COLO829 (cell line): Measurements from ENCODE around the gene TP73.

ENCODE experiments used
- DNase-seq: peaks from one replicate; pipeline ENCODE4 v3.0.0; 2012; ENCODE audit warnings: low spot score

TP73 gene

DNA sequence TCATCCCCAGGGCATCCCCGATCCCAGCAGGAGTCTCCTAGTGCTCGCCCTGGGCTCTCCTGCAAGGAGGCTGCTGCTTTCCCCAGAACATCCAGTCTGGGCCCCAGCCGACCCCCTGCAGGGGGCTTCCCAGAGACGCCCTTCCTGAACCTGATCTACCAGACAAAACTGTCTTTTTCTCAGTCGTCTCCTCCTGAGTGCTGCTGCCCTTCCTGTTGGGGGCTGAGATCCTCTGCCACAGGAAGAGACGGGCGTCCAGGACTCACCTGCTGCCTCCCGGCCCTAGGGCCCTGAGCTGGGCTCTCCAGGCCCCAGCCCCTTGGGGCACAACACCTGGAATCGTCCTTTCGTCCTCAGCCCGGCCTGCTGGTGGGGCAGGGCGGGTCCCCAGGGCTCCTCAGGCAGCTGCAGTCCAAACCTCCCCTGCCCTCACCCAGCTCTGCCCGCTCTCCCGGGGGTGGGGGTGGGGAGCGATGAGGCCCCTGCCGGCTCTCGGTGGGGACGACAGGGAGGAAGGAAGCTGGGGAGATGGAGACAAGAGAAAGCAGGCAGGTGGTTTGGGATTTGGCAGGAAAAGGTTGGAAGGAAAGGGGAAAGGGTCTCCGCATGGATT is 36.9 kb downstream of the TP73 start:
- no peak for DNase-seq

DNA sequence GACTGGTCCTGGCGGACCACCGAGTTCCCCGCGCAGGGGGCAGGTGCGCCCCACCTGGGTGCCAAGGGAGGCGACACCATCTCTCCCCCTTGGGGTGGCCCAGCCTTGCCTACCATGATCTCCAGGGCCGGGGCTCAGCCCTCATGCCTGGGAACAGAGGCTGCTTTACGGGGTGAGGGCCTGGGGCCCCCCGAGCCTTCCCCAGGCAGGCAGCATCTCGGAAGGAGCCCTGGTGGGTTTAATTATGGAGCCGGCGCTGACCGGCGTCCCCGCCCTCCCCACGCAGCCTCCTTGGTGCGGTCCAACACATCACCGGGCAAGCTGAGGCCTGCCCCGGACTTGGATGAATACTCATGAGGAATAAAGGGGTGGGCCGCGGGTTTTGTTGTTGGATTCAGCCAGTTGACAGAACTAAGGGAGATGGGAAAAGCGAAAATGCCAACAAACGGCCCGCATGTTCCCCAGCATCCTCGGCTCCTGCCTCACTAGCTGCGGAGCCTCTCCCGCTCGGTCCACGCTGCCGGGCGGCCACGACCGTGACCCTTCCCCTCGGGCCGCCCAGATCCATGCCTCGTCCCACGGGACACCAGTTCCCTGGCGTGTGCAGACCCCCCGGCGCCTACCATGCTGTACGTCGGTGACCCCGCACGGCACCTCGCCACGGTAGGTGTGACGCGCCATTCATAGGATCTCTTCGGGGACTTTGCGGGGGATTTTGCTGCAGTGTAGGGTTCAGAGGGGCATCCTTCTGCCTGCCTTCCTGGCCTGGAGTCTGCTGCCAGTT is 38.2 kb downstream of the TP73 start:
- no peak for DNase-seq

DNA sequence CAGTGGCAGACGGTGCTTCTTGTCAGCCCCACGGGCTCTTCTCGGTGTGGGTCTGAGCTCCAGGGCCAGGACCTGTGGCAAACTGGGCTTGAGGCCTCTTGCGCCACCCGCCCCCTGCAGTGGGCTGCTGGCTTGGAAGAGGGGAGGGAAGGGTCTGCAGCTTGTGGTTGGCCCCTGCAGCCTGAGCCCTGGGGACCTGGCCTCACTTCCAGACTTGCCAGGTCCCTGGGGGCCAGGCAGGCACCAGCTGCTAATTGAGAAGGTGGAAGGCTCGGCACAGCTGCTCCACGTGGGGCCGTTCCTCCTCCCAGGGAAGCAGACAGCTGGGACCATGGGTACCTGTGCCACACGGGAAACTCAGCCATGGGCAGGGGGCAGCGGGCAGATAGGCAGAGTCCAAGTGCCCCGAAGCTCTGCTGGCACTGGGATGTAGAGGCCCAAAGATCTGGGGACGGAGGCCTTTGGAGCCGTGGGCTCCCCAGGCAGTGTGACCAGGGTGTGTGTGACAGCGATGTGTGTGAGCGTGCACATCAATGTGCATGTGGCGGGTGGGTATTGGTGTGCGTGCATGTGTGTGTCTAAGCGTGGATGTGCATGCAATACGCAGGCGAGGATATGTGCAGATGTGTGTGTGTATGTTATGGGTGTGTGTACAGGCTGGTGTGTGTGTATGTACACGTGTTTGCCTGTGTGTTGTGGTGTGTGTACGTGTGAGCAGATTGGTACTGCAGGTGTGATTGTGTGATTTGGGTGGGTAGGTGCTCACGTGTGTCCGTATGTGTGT is 39.3 kb downstream of the TP73 start:
- DNase-seq, result no peak

DNA sequence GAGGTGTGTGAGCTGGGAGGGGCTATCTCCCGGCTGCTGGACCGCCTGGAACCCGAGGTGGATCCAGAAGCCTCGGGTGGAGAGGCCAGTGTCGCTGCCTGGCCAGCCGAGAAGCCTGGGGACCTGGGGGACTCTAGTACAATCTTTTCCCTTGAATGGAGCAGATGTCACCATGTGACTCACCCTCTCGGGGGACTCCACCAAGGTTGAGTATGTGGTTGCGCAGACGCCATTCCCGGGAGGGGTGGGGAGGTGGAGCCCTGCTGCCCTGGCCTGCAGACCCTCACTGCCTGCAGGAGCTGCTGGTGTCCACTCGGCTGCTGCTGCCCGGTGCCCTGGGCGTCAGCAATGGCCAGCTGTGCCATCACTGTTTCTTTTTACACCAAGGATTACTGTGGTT is 40.3 kb downstream of the TP73 start:
- no peak for DNase-seq

- no peak for DNase-seq
Observed at GRCh38 chr1:3693321-3693720, 41.0 kb downstream of the TP73 start.

DNA sequence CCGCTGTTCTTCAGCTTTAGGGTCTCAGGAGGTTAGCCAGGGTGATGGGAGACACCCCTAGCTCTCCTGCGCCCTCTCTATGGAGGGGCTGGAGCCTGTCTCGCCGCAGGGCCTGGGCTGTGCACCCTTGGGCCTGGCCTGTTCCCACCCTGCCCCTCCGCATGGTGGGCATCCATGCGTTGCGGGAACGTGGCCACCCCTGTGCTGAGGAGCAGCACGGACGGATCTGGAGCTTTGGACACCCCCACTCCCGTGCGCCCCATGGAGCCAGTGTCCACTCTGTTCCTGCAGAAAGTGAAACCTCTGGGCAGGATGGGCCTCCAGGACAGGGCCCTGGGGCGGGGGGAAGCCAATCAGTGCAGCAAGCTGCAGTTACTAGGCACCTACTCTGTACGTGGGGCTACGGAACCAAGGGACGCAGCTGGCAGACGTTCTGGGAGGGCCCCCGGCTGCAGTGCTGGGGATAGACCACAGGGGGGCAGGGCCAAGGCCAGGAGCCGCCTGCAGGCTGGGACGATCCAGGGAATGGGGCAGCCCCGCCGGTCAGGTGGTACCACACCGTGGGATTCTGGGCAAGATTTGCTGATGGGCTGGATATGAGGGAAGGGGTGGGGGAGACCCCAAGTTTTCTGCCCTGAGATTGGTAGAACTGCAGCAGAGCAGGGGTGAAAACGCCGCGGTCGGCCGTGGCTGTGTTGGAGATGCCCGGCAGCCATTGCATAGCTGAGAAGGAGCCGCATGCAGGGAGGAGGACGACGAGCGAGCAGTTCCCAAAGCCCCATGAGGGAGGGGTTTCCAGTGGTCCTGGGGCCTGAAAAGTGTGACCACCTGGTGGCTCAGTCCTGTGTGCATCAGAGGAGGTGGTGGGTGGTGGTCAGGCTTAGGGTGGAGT is 43.3 kb downstream of the TP73 start:
- DNase-seq, result peak; percentile 4

GRCh38 chr1:3696689-3697088 is 44.4 kb downstream of the TP73 start:
- no peak for DNase-seq

DNA sequence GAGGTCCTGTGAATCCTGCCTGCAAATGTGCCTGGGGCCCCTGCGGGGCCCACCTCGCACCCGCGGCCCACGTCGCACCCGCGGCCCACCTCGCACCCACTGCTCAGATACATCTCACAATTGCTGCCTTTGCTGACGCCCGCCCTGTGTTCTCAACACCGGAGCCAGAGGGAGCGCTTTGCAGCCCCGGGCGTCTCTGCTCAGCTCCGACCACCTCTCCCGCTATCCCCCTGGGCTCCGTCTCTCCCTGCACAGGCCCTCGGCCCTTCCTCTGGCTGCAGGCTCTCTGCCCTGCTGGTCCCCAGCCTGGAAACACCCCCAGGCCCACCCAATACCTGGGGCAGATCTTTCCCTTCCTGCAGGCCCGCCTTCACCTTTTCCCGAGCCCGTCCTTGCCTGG is 44.8 kb downstream of the TP73 start:
- no peak for DNase-seq

GRCh38 chr1:3697810-3698209 is 45.5 kb downstream of the TP73 start:
- no peak for DNase-seq

- no peak for DNase-seq
Observed at GRCh38 chr1:3698660-3699408, 46.5 kb downstream of the TP73 start.

DNA sequence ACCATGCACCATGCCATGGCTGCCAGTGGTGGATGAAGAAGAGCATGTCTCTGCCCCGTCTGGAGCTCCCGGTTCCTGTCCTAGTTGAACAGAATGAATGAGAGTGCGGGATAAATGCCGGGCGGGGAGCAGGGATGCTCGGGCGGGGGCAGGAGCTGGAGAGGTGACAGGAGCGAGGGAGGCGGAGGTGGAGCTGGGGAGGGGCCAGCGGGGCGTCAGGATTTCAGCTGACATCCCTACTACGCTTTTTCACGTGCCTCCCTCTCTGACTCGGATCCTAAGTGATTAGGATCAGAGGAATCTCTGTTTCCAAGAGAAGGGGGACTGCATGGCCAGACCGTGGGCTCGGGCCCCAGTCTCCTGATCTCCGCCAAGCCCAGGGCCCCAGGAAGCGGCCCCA is 47.3 kb downstream of the TP73 start:
- DNase-seq, result no peak

- DNase-seq, result no peak
Observed at GRCh38 chr1:3700631-3701030, 48.3 kb downstream of the TP73 start.

- no peak for DNase-seq
Observed at GRCh38 chr1:3702528-3702927, 50.2 kb downstream of the TP73 start.

DNA sequence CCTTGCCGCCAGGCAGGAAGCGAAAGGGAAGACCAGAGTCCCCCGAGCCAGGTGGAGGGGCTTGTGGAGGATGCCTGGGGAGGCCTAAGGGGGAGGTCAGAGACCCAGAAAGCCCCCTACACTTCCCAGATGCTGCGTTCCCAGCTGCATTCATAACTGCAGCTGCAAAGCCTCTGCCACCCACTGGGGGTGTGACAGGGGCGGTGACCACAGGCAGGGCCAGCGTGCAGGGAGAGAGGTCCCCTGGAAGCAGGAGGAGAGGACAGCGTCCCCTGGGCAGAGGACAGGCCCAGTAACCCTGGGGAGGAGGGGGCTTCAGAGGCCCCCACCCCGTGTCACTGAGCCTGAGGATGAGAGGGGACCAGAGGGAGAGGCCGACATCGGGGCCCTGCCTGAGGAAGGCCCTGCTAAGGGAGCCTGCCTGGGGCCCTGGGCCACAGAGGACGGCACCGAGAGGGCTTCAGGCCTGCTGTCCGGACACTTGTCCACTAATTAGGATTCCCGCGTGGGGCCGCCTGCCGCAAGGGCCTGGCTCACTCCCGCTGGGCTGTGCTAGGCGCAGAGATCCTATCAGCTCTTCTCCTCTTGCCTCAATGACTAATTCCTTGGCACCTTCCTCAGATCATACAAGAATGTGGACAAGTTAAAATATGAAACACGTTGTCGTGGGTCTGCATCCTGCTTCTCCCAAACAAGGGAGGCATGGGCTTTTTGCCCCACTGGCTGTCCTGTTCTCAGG is 50.8 kb downstream of the TP73 start:
- DNase-seq, result no peak

DNA sequence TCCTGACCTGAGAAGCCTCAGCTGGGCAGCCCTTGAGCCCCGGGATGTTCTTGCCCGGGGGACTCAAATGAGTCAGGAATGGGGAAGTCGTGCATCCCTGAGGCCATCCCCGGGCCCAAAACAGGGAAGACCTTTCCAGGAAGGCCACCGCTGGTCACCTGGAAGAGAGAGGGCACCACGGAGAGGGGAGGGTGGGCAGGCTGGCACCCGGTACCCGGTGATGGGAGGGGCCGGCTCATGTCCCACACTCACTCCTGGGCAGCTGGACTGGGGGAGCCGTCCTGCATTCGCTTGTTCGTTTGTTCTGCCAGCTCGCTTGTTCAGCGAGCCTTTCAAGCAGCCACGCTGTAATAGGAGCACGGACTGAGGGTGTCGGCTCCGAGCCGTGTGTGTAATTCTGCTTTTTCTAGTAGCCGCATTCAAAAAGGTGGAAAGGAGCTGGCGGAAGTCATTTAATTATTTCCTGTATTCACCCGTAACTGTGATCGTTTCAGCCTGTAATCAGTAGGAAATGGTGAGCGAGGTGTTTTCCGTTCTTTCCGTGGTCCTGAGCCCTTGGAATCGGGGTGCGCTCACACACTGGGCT is 51.6 kb downstream of the TP73 start:
- DNase-seq, result no peak

DNA sequence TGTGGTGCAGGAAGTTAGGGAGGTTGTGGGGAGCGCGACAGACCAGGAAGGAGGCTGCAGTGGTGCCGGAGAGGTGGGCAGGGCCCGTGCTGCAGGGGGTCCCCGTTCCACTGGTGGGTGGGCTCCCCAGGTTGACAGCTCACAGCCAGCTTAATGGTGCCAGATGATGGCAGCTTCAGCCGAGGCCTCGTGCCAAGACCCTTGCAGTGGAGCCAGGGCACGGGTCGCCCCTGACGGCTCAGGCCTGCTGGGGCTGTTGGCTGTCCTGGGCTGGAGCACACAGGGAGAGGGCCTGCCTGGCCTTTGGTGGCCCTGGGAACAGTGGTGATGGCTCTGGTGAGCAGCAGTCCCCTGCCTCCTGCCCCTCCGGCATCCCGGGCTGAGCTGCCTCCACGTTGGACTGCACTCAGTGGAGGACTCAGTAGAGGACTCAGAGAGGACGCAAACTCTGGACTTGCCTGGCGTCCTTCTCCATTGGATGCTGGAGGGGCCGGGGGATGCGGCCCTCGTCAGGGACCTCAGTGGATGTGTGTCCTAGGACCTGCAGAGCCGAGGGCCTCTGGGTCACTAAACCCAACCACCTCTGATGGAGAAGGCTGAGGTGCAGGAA is 53.1 kb downstream of the TP73 start:
- DNase-seq, result no peak

DNA sequence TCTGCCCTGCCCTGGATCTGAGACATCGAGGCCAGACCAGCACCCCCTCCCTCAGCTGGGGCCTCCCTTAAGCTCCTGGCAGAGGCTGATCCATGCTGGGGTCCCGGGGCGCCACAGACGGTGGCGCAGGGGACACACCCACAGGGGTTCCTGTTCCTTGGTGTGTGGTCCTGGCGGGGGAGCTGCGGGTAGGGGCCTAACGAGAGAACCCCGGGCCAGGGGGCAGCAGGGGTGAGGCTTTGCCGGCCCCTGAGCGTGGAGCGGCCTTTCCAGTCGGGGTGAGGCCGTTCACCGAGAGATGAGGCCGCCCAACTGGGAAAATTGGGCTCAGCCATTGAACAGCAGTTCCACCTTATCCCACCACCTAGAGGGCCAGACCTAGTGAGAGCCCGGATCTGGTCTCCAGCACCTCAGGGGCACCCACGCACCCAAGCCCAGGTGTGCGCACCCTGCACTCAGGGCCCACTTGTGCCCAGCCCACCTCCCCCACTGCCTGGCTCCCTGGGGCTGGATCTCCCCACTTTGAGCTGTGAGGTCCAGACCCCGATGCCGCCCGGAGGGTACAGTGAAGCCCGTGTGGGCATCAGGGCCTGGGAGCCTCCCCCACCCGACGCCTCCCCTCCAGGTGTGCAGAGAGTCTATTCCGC is 54.5 kb downstream of the TP73 start:
- no peak for DNase-seq

- DNase-seq, result no peak
Observed at GRCh38 chr1:3707298-3707938, 55.1 kb downstream of the TP73 start.

DNA sequence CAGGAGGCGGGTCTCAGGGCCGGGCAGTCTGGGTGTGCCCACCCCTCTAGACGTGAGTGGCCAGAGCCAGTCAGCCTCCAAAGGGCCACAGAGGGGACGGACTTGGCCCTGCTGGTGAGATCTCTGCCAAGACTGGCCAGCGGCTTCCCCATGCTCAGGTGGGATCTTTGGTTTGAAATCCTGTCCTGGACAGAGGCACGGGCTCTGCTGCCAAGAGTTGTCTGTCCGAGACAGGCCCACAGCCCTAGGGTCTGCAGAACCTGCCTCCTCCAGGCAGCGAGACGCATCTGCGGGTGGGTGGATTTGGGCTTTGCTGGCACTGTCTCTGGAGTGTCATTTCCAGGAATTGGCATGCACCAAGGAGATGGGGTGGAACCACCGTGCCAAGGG is 55.6 kb downstream of the TP73 start:
- no peak for DNase-seq
